GM21381 (cell line): ENCODE data around the gene SDK1.
"Not testable (repeated sequence)": the region's sequence is repeated elsewhere in the genome, so short reads cannot be mapped to it uniquely, and the experiment has no call there.

Experiments
- ATAC-seq: cut with Tn5 transposase; IDR thresholded peaks from one replicate; pipeline ENCODE4 v1.9.1; 2021; ENCODE audit warnings: mild to moderate bottlenecking, moderate library complexity; ENCODE audit not compliant: unreplicated experiment

Gene SDK1

DNA sequence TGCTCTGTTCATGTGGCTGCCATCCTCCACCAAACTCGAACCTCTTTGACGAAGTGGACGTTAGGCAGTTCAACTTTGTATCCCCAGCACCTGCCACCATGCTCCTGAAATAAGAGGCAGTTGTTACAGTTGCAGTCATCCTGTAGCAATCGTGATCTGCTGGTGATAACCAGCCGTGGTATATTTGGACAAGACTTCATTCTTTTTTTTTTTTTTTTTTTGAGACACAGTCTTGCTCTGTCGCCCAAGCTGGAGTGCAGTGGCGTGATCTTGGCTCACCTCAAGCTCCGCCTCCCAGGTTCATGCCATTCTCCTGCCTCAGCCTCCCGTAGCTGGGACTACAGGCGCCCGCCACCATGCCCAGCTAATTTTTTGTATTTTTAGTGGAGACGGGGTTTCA is 640.7 kb downstream of the SDK1 start:
- not testable (repeated sequence) for ATAC-seq

GRCh38 chr7:3942276-3942675 is 641.2 kb downstream of the SDK1 start:
- no peak for ATAC-seq

- ATAC-seq, result no peak
Measured at GRCh38 chr7:3942816-3943745, 642.0 kb downstream of the SDK1 start.

DNA sequence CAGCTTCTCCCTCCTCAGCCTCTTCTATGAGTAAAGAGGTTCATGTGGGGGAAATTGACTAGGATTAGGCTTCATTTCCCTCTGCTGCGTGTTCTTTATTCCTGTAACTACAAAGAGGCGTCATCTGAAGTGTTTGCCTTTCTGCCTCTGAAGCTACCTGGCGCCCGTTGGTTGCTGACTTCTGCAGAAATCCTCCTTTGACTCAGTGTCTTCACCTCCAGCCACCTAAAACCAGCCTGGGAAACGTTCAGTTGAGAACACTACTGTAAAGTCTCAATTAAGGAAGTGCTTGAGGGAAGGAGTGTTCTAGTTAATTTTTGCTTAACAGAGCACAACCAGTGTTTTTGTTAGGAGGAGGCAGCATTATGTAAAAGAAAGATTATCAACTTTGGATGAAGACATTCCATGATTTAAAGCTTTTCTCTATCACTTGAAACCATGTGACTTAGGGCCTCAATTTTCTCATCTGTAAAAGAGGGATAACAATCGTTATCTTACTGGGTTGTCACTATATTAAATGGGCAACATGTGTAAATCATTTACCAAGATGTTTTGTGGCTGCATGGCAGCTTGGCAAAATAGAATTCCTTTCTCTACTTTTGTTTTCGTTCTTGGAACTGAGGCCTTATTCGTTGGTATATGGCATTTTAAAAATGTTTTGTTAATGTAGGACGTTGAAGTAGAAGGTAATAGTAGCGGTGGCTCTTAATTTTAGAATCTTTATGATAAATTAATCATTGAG is 642.9 kb downstream of the SDK1 start:
- ATAC-seq, result no peak

DNA sequence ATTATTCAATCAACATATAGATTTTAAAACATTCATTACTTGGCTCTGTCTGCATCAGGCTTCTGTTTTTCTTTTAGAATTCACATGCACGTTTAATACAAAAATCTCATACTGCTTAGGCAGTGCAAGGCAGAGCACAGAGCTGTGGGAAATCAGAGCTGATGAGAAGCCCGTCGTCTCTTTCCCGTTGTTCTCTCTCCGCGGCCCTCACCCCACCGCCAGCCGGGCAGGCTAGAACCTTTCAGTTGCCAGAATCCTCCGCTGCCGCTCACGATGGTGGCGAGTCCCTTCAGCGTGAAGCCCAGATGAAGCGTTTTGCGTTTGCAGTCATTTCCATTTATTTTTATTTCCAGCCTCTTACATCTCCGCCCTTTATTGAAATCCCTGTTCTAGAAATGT is 648.2 kb downstream of the SDK1 start:
- ATAC-seq, result no peak

DNA sequence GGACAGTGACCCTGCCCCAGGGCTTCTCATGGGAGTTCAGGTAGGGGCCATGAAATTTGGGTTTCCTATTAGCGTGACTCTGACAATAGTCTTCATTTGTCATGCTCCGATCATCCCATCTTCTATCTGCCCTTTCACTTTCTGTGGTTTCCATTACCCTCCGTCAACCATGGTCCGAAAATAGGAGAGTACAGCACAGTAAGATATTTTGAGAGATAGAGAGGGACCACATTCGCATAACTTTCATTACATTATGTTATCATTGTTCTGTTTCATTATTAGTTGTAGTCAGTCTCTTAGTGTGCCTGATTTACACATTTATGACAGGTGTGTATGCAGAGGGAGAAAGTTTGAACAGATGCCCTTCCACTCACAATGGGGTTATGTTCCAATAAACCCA is 649.2 kb downstream of the SDK1 start:
- peak; percentile 57 for ATAC-seq

GRCh38 chr7:3951316-3952055 is 650.4 kb downstream of the SDK1 start:
- ATAC-seq, result no peak

DNA sequence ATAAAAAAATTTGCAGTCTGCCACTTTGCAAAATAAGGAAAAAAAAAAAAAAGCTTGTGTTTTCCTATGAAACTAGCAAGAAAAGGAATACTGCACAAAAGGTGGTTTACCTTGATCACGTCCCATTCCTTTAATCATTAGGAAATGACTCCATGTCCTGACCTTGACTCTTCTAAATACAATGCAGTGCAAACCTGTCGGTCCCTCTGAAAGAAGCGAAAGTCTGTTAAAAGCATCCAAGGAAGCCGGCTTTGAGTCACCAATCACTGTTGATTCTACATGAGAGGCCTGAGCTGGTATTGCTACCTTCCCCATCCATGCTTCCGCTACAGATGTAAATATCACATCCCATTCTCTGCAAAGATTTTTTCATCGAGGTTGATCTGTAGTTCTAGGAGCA is 652.1 kb downstream of the SDK1 start:
- ATAC-seq, result no peak

- ATAC-seq, result no peak
Measured at GRCh38 chr7:3953946-3954345, 652.9 kb downstream of the SDK1 start.

DNA sequence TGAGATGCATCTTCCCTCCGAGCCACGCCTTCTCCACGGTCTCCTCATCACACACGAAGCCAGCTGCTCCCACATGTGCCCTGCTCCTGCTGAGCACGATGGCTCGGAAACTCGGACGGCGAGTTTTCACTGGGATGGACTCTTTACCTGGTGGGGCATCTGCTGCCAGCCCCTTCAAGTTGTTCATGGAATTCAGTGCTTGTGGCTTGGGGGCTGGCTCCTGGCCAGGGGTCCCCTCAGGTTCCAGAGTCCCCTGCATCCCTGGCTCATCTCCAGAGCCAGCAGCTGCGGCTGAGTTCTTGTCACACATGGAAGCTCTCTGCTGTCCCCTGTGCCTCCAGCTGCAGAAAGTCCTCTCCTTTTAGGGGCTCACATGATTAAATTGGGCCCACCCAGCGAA is 654.0 kb downstream of the SDK1 start:
- ATAC-seq, result no peak

DNA sequence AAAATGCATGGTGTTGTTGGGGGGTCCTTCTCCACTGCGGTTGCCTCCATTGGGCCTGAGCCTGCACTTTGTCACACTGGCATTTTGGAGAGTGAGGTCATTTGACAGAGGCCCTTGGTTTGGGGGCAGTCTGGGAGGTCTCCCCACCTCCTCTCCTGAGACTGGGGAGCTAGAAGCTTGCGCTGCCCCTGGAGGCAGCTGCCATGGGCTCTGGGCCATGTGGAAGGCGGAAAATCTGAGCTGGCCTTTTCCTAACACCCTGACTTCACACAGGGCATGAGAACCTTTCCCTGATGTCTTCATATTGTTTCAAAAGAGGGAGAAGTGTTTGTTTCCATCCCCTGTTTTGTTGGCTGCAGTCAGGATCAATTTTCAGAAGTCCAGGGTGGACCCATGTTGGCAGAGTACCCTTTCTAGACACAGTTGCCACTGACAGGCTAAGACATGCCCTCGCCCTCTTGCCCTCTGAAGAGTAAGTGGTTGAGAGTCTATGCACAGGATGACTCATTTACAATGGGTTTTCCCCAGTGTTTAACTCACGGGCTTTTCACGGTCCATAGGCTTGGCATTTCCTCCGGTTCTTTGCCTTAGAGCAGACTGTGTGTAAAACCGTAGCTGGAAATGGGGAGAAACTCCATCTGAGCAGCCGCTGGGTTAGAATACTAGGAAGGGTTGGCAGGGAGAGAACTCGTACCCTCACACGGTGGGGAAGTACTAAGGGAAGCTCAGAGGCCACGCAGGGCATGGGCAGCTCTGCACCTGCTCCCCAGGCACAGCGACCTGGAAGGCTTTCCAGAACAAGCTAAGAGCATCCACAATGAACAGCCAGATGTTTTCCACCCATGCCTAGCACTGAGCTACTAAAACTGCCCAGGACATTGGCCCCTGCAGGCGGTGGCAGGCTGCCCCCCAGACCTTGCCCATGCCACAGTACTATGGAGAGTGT is 655.0 kb downstream of the SDK1 start:
- peak; percentile 77 for ATAC-seq

DNA sequence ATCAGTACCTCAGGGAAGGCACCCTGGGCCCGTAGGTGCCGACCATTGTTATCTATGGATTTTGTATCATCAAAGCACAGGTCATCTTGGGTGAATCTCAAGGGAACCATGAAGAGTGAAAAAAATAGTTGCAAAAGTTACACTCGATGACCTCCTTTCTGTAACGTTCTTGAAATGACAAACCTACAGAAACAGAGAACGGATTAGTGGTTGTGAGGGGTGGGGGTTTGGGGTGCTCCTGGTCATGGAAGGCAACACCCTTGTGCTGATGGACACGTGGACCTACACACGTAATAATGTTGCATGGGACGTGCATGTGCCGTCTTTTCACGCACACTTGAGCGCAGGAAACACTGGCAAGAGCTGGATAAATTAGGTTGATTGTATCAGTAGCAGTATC is 655.9 kb downstream of the SDK1 start:
- ATAC-seq, result peak; percentile 54

DNA sequence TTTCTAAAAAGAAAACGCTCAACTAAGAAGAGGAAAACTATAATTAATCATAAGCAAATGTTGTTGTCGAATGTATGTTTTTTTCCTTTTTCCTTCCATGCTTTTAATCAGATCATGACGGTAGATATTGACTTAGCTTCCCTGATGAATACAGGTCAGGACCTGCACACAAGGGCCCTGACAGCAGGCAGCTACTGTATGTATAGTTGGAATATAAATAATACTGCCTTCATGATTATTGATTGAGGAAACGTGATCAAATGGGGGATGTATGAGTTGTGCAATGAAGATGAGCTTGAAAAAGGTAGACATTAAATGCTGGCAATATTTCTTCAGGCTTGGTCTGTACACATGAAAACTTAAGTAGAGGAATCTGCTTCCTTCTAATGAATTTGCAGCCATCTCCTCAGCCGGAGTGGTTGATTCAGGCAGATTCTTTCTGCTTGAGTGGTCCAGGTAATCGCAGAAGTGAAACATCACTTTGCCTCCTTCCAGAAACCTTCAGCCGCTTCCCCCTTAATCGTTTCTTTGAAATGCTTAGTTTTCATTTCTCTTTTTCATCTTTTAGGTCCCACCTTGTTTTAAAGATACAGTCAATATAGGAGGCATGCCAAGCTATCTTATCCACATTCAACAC is 656.5 kb downstream of the SDK1 start:
- peak; percentile 53 for ATAC-seq

GRCh38 chr7:3958109-3958483 is 657.0 kb downstream of the SDK1 start:
- no peak for ATAC-seq

- ATAC-seq, result no peak
Measured at GRCh38 chr7:3959364-3959763, 658.3 kb downstream of the SDK1 start.

GRCh38 chr7:3960050-3960763 is 659.2 kb downstream of the SDK1 start:
- no peak for ATAC-seq

- ATAC-seq, result no peak
Measured at GRCh38 chr7:3960942-3961341, 659.9 kb downstream of the SDK1 start.

- no peak for ATAC-seq
Measured at GRCh38 chr7:3961857-3962503, 660.9 kb downstream of the SDK1 start.

GRCh38 chr7:3963768-3964167 is 662.7 kb downstream of the SDK1 start:
- not testable (repeated sequence) for ATAC-seq
